GM19351 (cell line): ENCODE data around the gene BRINP1.

Experiments used
- ATAC-seq: cut with Tn5 transposase; IDR thresholded peaks from one replicate; pipeline ENCODE4 v1.9.1; 2021; ENCODE audit warnings: mild to moderate bottlenecking, moderate library complexity; ENCODE audit not compliant: unreplicated experiment

Gene BRINP1

DNA sequence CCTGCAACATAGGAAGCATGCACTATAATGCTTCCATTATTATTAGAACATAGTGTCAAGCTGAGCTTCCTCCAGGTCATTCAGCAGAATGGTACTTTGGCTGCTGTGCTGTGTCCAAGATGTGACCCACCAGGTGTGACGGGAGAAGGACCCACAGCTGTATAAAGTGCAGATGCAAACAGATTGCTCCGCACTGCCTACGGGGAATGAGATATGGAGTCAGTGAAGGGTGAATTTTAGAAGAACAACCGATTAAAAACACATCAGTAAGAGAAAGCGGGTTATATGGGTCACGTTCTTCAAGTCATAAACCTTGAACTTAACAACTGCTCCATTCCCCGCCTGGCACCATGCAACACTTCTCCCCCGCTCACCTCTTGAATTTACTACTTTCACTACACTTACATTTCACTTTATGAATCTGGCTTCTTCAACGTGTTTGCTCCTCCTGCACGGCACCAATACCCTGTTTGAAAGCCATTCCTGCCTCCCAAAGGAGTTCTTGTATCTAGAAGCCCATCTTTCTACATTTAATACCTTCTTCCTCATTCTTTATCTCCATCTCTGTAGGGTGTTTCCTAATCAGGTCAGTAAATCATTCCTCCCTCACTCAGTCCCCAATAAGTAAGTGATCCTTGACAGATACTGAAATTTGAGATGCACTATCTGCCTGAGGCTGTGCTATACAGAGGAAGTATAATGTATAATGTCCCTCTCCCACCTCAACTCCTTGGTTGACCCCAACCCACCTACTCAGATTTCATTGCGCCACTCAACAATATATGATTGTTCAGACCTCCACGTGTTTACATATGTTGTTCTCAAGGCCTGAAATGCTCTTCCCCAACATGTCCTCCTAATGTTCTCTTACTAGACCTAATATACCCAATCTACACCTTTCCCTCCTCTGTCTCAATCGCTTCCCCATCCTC, 25.9 kb downstream of the BRINP1 start:
- ATAC-seq = no peak

DNA sequence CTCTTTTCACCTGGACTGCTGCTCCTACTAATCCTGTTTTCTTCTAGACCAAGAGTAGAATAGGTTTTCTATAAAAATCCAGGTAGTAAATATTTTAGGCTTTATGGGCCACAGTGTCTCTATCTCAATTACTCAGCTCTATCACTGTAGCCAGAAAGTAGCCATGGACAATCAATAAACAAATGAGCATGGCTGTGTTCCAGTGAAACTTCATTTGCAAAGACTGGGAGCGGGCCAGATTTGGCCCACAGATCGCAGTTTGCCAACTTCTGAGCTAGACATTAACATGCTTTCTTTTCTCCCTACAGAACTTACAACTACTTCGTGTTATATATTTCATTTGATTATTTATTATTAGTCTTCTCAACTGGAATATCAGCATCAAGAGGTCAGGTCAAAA, 30.2 kb downstream of the BRINP1 start:
- no peak for ATAC-seq

GRCh38 chr9:119337573-119337972, 31.7 kb downstream of the BRINP1 start:
- no peak for ATAC-seq

DNA sequence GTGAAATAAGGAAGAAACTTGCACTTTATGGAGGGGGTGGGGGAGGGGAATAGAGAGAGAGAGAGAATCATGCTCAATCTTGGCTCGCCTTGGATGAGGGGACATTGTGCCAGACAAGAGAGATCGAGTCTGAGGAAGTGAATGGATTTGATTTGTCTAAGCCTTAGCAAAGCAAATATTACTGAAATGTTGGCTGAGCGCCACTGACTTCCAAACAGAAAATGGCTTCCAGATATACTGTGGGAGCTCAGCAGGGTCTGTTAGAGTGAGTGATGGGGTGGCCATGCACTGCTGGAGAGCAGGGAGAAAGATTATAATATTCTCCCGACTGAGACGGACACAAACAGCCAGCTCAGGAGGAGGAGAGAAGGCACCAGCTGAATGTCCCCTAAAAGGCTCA, 34.5 kb downstream of the BRINP1 start:
- ATAC-seq = no peak

- ATAC-seq = no peak
Observed at GRCh38 chr9:119333507-119334229, 35.6 kb downstream of the BRINP1 start.

DNA sequence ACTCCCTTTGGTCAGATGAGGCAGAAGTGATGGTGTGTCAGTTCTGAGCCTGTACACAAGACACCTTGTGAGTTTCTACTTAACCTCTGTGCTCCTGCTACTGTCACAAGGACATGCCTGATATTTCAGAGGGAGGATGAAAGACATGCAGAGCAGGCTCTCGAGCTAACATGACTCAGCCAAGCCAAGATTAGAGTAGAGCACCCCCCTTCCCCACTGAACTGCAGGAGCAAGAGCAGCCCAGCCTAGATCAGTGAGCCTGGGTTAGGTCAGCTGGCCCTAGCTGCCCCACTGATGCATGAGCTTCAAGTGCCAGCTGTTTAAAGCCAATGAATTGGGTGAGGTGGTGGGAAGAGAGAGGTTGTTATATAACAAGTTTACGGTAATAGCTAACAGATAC, 36.7 kb downstream of the BRINP1 start:
- no peak for ATAC-seq

DNA sequence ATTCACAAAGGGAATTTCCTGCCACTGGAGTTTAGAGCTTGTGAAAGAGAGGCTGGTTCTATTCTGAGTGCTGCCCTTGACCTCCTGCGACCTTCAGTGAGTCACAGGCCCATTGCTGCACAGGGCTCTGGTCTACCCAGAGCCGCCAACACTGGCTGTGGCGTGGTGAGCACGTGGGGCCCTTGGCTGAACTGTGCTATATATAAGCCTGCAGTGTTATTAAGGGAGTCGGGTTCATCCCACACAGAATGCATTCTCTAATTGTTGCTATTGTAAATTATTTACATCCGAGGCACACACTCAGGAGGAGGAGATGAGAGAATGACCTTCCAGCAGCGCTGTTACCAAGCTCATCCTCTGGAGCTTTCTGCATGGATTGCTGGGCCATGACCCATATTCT, 47.1 kb downstream of the BRINP1 start:
- ATAC-seq = no peak

DNA sequence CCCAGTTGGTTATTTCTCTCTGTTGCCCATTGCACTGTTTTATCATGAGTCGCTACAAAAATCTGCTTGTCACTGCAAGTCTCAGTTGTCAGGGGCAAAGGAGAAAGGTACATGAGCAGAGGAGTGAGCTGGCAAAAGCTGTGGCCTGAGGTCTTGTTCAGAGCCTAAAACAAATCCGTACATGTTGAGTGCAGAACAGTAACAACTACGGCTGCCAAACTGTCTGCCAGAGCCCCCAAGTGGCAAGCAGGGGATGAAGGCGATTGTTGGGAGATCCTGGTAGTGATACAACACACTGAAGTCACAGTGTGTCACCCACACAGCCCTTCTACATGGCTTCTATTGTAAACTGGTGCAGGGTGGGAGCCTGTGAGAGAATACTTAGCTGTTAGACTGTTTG, 50.9 kb downstream of the BRINP1 start:
- no peak for ATAC-seq

DNA sequence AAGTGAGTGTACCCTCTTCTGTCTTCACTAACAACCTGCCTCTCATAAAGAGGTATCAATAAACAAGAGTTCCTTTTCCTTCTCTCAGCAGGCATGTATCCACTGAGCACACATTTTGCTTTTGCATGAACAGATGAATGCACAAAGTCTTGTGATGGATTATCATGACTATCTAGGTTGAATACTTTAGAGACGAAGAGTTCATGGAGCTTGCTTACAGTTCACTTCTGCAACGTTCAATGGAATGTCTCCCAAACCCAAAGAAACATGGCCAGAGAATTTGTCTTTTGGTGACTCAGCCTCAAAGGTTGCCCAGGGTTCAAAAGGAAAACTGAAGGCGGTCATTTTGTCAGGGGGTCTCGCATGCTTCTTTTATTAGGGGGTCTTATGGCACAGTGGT, 55.4 kb downstream of the BRINP1 start:
- no peak for ATAC-seq

GRCh38 chr9:119310741-119311140, 58.5 kb downstream of the BRINP1 start:
- no peak for ATAC-seq

DNA sequence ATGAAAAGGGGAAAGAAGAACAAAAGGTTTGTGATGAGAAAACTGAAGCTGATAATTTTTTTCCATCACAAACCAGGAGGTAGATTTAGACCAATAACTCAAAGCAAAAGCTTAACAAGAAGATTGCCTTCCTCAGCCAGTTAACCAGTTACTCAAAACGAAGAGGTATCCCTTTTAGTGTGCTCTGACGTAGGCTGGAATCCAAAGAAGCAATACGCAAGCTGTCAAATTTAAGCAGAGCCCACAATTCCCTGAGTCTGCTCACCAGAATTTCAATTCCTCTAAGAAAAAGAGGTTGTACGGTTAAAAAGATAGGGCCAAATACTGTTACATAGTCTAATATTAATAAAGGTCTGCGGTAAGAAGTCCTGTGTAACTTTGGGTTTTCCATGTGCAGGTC, 61.8 kb downstream of the BRINP1 start:
- no peak for ATAC-seq

DNA sequence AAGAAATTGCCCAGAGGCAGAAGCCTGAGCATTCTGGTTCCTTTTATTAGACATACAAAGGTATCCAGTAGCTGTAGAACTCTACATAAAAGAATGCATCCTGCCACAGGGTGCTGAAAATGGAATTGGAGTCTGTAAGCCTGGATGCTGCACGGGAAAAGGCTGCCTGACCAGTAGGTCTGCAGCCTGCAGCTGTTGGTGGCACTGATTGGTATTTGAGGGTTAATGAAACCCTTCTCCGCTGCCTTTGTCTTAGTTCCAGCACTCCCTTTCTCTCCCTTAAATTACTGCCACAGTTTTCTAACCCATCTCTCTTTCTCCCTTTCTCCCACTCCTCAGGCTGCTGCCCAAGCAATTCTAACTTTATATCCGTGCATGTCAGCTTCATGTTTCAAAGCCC, 64.7 kb downstream of the BRINP1 start:
- no peak for ATAC-seq

DNA sequence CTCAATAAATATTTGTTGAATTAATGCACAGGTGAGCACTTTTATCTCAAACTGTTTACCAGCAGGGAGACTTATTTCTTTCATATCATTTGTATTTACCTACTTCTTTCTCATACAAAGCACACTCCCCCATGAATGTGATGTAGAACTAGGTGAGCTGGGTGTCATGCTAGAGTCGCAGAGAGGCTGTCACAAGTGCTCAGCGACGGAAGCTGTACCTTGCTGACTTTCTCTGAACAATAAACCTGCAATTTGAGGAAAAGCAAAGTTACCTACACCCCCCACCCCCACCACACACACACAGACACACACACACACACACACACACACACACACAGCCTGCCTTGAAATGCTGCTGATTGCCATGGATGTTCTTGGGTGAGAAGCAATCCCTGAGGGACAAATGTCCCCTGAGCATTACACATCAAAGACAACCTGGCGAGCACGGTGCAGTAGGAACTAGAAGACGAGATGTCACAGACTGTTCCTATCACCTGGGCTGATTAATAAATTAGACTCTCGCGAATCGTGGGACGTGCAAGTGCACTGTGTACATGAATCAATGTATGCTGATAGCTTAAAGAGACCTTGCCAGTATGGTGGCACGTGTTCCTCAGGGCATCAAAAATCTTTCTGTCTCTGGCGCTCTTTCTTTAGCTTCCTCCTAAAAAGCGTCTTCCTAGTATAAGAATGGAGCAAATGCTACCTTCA, 66.1 kb downstream of the BRINP1 start:
- ATAC-seq = no peak

- peak; percentile 96 for ATAC-seq
Observed at GRCh38 chr9:119298076-119298853, 71.0 kb downstream of the BRINP1 start.

DNA sequence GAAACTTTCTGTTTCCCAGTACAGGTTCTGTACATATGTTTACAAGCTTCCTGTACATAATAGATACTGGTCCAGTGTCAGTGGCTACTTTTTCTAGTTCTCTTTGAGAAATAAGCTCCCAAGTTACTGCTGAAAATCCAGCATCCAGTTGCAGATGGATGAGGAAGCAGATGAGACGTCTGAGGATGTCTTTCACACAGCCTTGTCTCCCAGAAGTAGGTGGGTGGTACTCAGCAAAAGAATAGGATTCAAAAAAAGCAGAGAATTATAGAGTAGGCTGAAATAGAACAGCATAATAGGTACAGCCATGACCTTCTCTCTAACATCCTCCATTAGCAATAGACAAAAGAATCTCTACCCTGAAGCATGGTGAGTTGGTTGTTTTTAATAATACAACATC, 77.7 kb downstream of the BRINP1 start:
- ATAC-seq = no peak

DNA sequence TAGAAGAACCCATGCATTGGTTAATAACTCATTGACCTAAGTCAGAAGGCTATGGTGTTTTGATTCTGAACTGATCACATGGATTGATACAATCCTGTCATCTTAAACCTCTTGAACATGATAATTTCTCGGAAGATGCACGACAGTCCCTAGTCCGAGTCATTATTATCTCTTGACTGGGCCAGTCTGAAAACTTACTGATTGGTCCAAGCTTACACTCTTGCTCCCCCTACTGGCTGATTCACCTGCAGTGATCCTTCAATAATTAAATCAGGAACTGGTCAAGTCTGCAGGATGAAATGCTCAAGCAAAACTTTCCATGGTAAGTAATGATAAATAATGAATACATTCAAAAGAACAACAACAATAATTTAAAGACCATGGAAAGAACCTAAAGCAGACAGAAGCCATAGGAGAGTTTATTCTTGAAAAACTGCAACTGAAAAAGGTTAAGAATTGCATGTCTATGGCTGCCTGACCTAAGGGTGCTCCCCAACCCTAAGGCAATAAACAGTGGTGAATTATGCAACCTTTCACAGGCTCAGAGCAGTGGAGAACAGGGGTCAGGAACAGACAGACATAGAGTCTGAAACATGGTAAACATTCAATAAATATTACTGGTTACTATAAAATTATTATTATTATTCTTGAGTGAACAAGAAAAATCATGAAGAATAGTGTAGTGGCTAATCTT, 79.3 kb downstream of the BRINP1 start:
- peak; percentile 93 for ATAC-seq

DNA sequence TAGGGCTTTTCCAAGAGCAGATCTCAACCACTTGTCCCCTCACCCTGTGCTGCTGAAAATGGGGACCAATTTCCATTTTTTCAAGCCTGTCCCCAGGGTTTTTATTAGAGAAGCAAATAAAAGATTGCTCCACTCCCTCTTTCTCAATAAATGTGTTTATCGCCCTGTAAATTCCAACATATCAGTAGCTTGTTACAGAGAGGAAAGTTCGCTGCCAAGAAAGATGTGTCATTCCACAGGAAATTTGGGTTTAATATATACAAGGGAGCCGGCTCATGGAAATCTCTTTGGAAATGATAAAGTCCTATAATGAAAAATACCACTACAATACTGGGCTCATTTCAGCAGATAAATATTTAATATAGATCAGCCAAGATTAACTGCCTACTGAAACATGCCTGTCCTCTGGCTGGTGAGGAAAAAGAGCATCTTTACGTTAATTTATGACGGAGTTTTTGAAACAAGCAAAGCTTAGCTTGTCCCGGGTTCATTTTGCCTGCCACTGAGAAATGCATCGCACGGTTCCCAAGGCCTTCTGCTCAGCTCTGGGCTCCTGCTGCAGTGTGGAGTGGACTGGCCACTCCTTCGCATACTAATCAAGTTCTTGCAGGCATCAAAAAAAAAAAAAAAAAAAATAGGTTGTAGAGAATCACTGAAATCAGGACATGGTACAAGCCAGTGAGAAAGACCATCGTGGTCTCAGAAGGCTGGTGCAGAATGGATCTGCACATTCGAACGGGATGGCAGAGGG, 84.5 kb downstream of the BRINP1 start:
- ATAC-seq = no peak

DNA sequence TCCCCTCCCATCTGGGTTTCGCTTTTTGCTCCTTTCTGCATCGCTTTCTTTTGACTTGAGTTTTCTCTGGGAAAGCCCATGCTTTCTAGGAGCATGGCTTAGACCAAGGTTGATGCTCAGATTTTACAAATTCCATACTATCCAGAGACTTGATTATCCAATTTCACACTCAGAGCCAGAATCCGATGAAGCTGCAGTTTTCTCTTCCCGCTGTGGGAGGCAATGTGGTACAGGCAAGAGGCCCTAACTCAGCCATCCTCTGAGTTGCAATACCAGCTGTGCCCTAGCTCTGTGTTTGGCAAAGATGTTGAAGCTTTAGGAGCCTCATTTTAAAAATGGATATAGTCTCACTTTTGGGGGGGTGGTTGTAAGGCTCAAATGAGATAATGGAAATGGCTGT, 85.1 kb downstream of the BRINP1 start:
- ATAC-seq = no peak

GRCh38 chr9:119283078-119283794, 86.0 kb downstream of the BRINP1 start:
- ATAC-seq = no peak
